Liver (tissue), 9 donors: Measurements from ENCODE around the gene PNMA6A. TPM values are rescaled to one million over a fixed set of nuclear protein-coding genes. Genes with fewer than 3 reads are reported as not detected.
"Not testable (repeated sequence)": the region's sequence is repeated elsewhere in the genome, so short reads cannot be mapped to it uniquely, and the experiment has no call there.

Experiments
- DNase-seq: peaks from one replicate; pipeline ENCODE4 v3.0.0-alpha.2; 2017; ENCODE audit warnings: low spot score
- H3K27ac ChIP-seq, 2 donors: one replicate each; pipeline ENCODE4 v1.7.0; 2013; ENCODE audit warnings: inconsistent platforms in 2 of 2, low read length in 2 of 2, control low read depth in 1 of 2, low read depth in 1 of 2, mild to moderate bottlenecking in 1 of 2
- H3K27me3 ChIP-seq, 4 donors: one replicate each; pipeline versions ENCODE4 v1.6.1 to v1.7.0; 2013; ENCODE audit warnings: low read length in 3 of 4, inconsistent platforms in 1 of 4, mild to moderate bottlenecking in 1 of 4, moderate library complexity in 1 of 4; ENCODE audit not compliant: control insufficient read depth in 4 of 4, insufficient read depth in 4 of 4
- H3K36me3 ChIP-seq, 4 donors: one replicate each; pipeline versions ENCODE4 v1.6.1 to v1.7.0; 2013; ENCODE audit warnings: low read length in 3 of 4, mild to moderate bottlenecking in 3 of 4, low read depth in 1 of 4, moderate library complexity in 1 of 4; ENCODE audit not compliant: control insufficient read depth in 4 of 4, insufficient read depth in 3 of 4
- H3K4me1 ChIP-seq, 4 donors: one replicate each; pipeline versions ENCODE4 v1.6.1 to v1.7.0; 2013; ENCODE audit warnings: low read length in 3 of 4, mild to moderate bottlenecking in 3 of 4, moderate library complexity in 1 of 4; ENCODE audit not compliant: control insufficient read depth in 4 of 4, insufficient read depth in 4 of 4
- H3K4me3 ChIP-seq, 3 donors: one replicate each; pipeline versions ENCODE4 v1.6.1 to v1.7.0; 2013; ENCODE audit warnings: low read length in 3 of 3, control low read depth in 1 of 3, low read depth in 1 of 3, mild to moderate bottlenecking in 1 of 3
- H3K9ac ChIP-seq, 2 donors: one replicate each; pipeline ENCODE4 v1.7.0; 2013; ENCODE audit warnings: low read length in 2 of 2, mild to moderate bottlenecking in 2 of 2, moderate library complexity in 2 of 2, control low read depth in 1 of 2, low read depth in 1 of 2
- H3K9me3 ChIP-seq, 4 donors: one replicate each; pipeline versions ENCODE4 v1.6.1 to v1.7.0; 2013; ENCODE audit warnings: low read length in 3 of 4; ENCODE audit not compliant: control insufficient read depth in 4 of 4
- WGBS: extraction: QIAGEN DNeasy Blood & Tissue Kit; methylation state at CpG from one replicate; pipeline ENCODE4 v1.1.7; 2013; 5-methylcytosine and 5-hydroxymethylcytosine counted together
- polyA plus RNA-seq, 2 donors: library from polyadenylated mRNA; stranded (reverse) in 1 of 2; unstranded in 1 of 2; fragments of 200-250 nt in 1 of 2; fragments of >200 nt in 1 of 2; fragmentation: Nextera tagmentation in 1 of 2; extraction: Ambion mirVana in 1 of 2; gene quantifications; one replicate each; pipeline versions ENCODE4 v1.2.1 to v1.2.3, GENCODE V29; 2013 to 2015
- total RNA-seq, 2 donors: library from RNA; depleted of rRNA; stranded (reverse); fragments of >200 nt; gene quantifications; one replicate each; pipeline ENCODE4 v1.2.3, GENCODE V29; 2014
- donor health status: healthy.
- donor health status: healthy.
- donor health status: healthy.
- donor health status: healthy.
- donor health status: healthy.

PNMA6A gene
- total and polyA plus RNA-seq, 4 donors, result 3.5 to 7.5 (median 5.9) TPM

DNA sequence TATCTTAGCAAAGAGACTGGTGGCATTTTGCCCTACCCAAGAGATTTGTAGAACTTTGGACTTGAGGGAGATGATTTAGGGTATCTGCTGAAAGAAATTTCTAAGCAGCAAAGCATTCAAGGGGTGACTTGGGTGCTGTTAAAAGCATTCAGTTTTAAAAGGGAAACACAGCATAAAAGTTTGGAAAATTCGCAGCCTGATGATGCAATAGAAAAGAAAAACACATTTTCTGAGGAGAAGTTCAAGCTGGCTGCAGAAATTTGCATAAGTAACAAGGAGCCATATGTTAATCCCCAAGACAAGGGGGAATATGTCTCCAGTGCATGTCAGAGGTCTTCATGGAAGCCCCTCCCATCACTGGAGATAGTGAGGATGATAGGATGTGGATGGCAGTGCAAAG, 32.7 kb downstream of the PNMA6A start:
- H3K36me3 ChIP-seq, H3K27ac ChIP-seq, H3K9ac ChIP-seq, H3K27me3 ChIP-seq, DNase-seq, H3K4me3 ChIP-seq, H3K4me1 ChIP-seq: not testable (repeated sequence)
- H3K9me3 ChIP-seq, result peaks cover 0 to 11% (median 3%) of the 10 kb centered on the region in 4 donors
- WGBS, result 89% methylated on average over 1 of the region's 1 CpG

DNA sequence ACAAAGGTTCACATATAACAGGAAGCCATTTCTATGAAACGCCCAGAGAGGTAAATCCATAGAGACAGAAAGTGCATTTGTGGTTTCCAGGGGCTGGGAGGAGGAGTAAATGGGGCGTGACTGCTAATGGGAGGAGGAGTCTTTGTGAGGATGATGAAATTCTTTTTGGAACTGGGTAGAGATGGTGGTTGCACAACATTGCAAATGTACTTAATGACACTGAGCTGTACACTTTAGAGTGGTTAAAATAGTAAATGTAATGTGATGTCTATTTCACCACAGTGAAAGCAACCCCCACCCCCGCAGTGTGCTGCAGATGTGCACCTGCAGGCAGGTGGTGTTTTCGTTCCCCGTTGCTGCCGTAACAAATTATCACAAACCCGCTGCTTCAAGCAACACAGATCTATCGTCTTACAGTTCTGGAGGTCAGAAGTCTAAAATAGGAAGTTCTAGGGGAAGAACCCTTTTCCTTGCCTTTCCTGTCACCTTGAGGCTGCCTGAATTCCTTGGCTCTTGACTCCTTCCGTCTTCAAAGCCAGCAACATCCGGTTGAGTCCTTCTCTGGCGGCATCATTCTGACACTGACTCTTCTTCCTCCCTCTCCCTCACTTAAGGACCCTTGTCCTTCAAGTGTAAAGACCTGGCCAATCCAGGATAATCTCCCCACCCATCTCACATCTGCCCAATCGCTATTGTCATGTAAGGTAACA, 34.0 kb downstream of the PNMA6A start:
- H3K4me1 ChIP-seq, H3K27ac ChIP-seq, H3K36me3 ChIP-seq, DNase-seq, H3K4me3 ChIP-seq, H3K27me3 ChIP-seq, H3K9ac ChIP-seq: not testable (repeated sequence)
- 39% methylated on average over 4 of the region's 12 CpGs for WGBS
- peaks cover 0 to 11% (median 3%) of the 10 kb centered on the region in 4 donors for H3K9me3 ChIP-seq

DNA sequence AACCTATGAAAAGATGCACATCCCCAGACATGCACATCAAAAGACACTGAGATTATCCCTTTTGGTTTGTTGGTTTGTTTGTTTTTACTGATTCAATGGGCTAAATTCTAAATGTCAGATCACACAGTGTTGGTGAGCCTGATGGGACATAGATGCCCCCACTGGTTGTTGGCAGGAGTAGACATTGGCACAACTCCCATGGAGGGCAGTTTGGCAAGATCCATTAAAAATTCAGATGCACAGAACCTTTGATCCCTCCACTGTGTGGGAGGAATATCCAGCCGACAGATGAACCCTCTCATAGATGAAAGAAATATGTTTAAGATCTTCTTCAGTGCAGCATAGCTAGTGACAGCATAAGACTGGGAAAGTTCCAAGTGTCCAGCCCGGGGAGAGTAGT, 38.5 kb downstream of the PNMA6A start:
- DNase-seq, H3K9ac ChIP-seq, H3K36me3 ChIP-seq, H3K27me3 ChIP-seq, H3K9me3 ChIP-seq, H3K4me3 ChIP-seq, H3K27ac ChIP-seq, H3K4me1 ChIP-seq: not testable (repeated sequence)
- no CpG with 5 or more reads among the region's 2 CpGs for WGBS

DNA sequence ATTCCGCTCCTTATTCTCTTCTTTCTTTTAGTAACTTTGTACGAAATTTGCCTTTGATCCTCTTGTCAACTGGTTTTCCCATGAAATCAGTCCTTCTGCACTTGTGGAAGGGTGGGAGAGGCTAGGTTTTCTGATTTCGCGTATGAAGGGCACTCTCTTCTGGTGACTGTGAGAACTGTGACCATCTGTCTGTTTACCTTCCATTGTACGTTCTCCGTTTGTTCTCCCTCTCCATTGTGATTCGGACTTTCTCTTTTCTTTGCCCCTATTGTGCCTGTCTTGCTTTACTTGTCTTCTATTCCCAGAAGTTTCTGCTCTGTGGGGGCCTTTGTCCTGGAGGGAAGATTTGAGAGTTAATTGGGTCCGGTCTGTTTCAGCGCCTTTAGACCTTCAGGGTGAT, 41.6 kb downstream of the PNMA6A start:
- H3K4me1 ChIP-seq, H3K36me3 ChIP-seq, H3K9me3 ChIP-seq, H3K27ac ChIP-seq, H3K4me3 ChIP-seq, H3K9ac ChIP-seq, DNase-seq, H3K27me3 ChIP-seq: not testable (repeated sequence)
- WGBS, result no CpG with 5 or more reads among the region's 9 CpGs

DNA sequence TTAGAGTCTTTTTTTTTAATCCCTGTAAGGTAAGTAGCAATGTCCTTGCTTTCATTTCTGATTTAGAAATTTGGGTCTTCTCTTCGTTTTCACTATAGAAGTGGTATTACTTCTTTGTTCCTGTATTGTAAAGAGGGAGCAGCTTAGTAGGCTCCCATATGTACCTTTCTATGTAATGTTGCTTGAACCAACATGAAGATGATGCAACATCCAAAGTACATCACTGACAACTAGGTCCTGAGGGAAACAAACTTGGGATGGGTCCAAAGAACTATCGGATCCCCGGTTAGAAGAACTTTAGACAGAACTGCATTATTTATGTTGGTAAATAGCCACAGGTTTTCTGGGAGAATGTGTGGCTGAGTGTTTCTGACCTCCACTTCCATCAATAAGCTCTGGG, 45.5 kb downstream of the PNMA6A start:
- not testable (repeated sequence) for H3K36me3 ChIP-seq, H3K9me3 ChIP-seq, H3K27me3 ChIP-seq, H3K4me1 ChIP-seq, H3K9ac ChIP-seq, H3K27ac ChIP-seq, DNase-seq, H3K4me3 ChIP-seq
- no CpG with 5 or more reads among the region's 3 CpGs for WGBS

DNA sequence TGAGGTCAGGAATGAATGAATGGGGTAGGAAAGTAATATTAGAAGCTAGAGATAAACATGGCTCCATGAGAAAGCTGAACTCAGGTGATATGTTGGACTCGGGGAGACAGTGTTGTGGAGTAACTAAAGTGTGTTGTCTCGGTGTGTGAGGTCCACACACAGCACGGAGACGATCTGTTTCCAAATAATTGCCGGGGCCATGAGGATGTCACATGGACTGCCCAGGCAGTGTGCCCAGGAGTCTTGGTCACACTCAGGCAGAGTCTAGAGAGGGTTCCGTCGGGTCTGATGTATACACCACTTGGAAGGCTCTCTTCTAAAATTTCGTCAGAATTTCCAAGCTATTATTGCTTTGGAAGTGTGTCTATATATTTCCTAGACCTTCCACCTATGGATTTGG, 48.0 kb downstream of the PNMA6A start:
- H3K4me3 ChIP-seq, H3K36me3 ChIP-seq, H3K9ac ChIP-seq, H3K4me1 ChIP-seq, H3K27ac ChIP-seq, H3K9me3 ChIP-seq, H3K27me3 ChIP-seq, DNase-seq: not testable (repeated sequence)
- WGBS, result no CpG with 5 or more reads among the region's 8 CpGs

DNA sequence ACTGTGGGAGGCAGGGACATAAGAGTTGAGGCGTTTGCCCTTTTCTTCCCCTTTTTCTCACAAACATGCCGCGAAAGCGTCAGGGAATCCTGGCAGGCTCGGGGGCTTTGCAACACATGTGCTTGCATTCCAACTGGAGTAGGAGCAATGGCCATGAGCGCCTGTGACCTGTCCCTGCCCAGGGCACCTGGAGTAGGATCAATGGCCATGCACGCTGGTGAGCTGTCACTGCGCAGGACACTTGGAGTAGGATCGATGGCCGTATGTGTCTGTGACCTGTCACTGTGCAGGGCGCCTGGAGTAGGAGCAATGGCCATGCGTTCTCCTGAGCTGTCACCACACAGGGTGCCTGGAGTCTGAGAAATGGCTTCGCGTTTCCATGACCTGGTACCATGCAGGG, 51.2 kb downstream of the PNMA6A start:
- 72% methylated on average over 5 of the region's 14 CpGs for WGBS
- not testable (repeated sequence) for H3K4me1 ChIP-seq, H3K27ac ChIP-seq, H3K27me3 ChIP-seq, H3K9ac ChIP-seq, H3K36me3 ChIP-seq, H3K4me3 ChIP-seq, H3K9me3 ChIP-seq, DNase-seq
